ENCODE measurements around the gene LYRM4.
"Not testable (repeated sequence)": the region's sequence is repeated elsewhere in the genome, so short reads cannot be mapped to it uniquely, and the experiment has no call there.

Gene LYRM4

DNA sequence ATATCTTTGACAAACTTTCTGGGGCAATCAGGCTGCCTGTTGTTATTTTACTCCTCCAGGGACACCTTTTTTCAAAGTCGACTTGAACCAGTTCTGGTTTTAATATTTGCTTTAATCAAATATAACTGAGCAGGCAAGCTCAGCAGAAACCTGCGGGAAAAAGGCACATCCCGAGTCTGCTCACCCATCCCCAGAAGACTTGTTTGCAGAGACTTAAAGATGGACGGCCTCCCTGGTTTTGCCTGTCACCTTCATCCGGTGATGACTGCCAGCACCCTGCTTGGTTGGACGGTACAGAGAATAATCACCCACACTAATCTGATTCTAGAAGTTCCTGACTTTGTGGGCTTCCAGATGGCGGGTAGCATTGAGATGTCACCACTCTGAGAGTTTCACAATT, 138.8 kb downstream of the LYRM4 start:
- DNase-seq (ENCODE audit: low read depth) = no peak

DNA sequence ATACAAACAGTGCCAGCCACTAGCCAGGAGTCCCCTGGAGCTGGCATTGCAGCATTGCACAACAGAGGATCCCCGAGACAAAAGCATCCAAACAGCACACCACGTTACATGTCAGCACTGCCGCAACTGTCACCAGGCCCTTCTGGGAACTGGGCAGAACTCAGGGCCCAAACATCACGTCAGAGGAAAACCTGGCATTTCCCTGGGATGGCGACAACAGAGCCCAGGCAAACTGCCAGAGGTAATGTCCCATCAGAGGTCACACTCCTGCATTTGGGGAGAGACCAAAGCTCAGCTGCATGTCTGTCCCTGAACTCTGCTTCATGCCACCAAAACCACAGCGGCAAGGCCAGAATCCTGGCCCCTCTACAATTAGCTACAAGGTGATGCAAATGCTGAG, 139.3 kb downstream of the LYRM4 start:
- no peak for DNase-seq (ENCODE audit: low read depth)

DNA sequence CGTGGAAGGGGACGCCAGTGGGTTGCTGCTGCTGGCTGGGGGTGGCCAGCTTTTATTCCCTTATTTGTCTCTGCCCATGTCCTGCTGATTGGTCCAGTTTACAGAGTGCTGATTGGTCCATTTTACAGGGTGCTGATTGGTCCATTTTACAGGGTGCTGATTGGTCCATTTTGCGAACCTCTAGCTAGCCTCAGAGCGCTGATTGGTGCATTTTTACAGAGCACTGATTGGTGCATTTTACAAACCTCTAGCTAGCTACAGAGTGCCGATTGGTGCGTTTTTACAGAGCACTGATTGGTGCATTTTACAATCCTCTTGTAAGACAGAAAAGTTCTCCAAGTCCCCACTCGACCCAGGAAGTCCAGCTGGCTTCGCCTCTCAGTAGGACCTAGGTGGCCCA, 140.2 kb downstream of the LYRM4 start:
- DNase-seq (ENCODE audit: low read depth) = not testable (repeated sequence)

DNA sequence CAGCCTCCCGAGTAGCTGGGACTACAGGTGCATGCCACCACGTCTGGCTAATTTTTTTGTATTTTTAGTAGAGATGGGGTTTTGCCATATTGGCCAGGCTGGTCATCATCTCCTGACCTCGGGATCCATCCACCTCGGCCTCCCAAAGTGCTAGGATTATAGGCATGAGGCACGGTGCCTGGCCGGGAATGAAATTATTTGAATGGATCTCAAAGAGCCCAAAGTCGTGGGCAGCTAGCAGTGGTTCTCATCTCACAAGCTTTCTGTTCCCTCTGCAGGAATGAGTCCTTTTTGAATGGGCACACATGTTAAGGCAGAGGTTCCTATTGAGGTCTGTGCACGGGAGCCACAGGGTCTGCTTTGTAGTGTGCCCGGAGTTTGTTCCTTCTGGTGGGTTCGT, 140.7 kb downstream of the LYRM4 start:
- no peak for DNase-seq (ENCODE audit: low read depth)

DNA sequence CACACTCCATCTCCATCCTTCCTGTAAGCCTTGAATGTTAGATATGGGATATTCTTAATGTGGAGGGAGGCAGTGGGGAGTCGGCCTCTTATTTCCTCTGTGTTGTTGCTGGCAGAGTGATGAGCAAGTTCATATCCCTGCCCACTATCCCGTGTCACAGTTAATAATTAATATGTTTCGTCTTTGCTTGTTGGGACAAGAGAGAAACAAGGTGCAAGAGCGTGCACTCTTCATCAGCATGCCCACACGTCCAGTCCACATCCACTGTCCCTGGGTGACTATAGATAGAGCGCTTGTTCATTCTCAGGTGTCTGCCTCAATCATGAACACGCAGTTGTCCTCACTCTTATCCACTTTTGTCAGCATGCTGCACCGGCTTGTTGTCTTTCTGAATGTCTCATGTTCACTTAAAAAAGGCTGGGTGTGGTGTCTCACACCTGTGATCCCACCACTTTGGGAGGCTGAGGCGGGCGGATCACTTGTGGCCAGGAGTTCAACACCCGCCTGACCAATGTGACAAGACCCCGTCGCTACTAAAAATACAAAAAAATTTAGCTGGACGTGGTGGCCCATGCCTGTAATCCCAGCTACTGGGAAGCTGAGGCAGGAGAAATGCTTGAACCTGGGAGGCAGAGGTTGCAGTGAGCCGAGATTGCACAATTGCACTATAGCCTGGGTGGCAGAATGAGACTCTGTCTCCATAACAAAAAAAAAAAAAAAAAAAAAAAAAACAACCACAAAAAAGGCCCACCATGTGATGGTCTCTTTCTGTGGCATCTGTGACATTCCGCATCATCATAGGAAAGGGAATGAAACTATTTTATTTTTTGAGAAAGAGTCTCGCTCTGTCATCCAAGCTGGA, 141.4 kb downstream of the LYRM4 start:
- DNase-seq (ENCODE audit: low read depth) = no peak

DNA sequence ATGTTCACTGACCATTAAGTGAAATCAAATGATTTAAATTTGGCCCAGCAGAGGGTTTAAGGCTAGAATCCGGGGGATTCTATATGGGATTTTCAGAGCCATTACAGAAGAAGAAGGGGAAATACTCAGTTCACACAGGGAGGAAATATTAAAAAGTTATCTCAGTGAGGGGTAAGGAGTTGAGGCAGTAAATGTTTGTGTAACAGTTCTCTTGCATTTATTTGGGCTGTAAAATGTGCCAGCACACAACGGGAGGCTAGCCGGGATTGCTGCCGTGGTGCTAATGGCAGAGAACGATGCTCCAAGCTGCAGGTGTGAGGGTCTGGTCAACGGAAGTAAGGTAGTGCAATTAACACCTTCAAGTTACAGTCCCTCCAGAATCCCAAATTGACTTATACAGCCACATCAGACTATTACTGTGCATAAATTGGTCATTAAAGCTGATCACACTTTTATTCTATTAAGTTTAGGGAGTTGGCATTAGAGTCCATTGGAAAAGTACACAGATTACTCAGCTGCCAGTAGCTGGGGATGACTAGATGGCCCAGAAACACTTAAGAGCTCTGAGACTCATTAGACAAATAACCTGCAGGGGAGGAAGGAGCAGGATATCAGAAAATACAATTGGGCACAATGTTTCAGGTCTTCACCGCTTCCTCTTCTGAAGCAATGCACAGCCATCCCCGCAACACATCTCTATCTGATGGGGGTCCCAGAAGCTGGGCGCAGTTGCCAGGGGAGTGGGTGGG, 144.3 kb downstream of the LYRM4 start:
- DNase-seq (ENCODE audit: low read depth) = no peak

DNA sequence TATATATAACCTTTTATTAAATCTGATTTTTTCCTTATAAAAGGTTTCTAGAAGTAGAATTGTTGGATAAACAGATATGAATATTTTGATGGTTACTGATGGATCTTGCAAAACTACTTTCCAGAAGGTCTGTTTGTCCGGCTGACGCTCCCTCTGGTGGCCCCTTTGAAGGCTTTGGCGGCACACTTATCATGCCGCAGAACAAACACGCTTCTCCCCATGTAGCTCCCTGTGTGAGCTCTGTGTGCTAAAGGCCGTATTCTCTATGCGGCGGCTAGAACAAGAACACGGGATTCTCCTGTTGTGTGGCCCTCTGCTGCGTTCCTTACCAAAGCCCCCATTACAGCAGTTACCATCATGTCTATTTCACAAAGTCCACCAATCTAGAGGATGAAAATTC, 145.6 kb downstream of the LYRM4 start:
- DNase-seq (ENCODE audit: low read depth) = no peak

DNA sequence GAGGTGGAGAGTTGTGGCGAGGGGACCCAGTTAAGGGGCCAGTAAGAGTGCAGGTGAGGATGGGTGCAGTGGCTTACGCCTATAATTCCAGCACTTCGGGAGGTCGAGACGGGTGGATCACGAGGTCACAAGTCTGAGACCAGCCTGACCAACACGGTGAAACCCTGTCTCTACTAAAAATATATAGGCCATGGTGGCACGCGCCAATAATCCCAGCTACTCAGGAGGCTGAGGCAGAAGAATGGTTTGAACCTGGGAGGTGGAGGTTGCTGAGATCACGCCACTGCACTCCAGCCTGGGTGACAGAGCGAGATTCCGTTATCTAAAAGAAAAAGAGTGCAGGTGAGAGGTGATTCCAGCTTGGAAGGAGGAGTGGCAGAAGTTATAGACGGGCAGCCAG, 147.7 kb downstream of the LYRM4 start:
- no peak for DNase-seq (ENCODE audit: low read depth)

DNA sequence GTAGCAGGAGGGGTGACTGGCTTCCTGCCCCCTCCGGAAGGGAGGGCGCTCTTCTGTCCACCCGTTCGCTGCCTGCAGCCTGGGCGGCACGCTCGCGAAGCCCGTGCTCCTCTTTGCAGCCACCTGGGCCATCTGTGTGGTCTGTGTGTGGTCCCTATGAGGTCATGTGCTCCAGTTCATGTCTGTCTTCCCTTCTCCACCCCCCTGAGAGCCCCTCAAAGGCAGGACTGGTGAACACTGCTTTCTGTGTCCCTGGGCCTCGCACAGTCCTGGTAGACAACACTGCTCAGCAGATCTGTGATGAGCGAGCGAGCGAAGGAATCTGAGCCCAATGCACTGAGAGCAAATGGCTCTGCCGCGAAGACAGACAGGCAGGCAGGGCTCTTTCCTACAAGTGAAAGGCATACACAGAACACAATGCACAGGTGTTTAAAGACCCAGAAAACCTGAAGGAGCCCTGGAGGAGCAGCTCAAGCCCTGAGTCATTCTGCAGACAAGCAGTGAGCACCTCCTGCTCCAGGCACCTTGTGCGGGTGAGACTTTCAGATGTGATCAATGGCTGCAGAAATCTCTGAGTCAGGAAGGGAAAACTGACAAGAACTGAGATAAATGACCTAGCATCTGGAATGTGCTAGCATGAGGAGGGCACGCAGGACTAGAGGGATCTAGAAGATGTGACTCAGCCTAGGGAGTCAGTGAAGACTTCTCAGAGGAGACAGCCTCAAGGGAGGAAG, 148.5 kb downstream of the LYRM4 start:
- DNase-seq (ENCODE audit: low read depth) = no peak

DNA sequence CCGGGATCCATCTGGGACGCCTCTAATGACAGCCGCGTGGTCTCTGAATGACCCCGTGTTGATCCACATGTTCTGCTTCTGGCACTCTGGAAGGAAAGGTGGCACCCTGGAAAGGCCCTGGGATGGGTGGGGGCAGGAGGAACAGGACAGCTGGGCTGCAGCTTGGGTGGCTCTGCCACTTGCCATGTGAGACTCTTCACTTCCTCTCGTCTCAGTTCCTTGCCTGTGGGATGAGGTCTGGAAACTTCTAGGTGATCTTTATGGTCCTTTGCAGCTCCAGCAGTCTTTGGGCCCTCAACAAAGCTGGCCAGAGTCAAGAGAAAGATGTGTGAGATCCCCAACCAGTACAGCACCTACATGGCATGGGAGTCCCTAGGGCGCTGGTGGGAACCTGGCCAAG, 149.1 kb downstream of the LYRM4 start:
- DNase-seq (ENCODE audit: low read depth) = no peak

DNA sequence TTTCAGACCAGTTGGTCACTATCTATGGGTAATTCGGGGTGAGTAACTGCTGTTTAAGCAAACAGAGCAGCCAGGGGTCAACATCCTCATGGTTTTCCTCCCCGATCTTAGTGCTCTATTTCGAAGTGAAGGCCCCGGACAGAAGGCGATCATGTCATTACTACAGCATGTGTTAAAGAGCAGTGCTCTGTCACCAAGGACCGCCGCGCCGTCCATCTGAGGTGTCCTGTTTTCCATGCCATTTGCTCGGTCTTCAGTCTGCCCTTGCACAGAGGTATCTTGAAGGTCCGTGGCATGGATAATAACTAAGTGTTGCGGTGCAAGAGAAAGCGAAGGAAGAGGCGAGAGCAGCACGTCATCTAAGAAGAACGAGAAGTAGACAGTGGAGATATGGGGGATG, 150.5 kb downstream of the LYRM4 start:
- no peak for DNase-seq (ENCODE audit: low read depth)

DNA sequence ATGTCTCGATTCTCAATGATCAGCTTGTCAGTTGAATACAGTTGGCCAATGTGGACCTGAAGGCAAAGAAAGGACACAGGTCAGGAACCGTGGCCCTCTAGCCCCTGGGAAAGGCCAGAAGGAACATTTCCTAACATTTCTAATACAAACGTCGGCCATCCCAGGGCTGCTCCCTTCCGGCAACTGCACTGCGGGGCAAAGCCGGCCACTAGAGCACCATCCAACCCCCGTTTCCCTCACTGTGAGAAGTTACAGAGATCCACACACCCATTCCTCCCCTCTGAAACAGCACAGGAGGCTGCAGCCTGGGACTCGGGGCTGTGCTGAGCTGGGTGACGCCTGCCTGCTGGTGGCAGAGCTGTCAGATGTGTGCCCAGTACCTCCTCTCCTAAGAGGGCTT, 151.3 kb downstream of the LYRM4 start:
- DNase-seq (ENCODE audit: low read depth) = no peak

DNA sequence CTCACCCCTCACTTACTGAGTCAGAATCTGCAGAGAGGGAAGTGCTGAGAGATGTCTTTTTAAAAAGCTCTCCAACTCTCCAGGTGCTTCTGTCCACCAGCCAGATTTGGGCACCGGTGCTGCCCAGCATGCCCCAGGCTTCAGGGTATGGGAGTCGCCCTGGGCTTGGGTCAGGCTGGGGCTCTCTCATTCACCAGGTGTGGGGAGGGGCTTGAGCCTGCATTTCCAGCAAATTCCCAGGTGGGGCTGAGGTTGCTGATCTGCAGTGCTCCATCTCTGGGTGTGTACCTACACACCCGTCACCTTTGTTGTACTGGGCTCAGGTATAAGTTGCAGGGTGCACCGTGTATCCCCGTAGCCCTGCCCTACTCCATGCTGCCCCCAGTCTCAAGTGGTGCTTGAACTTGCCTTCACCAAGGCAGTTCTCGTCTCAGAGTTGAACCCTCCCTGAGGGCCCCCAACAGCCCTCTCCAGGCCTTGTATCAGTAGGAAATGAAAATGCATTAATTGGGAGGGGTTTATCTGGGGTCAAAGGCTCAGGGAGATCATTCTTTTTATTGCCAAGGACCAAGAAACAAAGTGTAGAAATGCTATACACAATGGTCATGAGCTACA, 152.1 kb downstream of the LYRM4 start:
- DNase-seq (ENCODE audit: low read depth) = no peak

DNA sequence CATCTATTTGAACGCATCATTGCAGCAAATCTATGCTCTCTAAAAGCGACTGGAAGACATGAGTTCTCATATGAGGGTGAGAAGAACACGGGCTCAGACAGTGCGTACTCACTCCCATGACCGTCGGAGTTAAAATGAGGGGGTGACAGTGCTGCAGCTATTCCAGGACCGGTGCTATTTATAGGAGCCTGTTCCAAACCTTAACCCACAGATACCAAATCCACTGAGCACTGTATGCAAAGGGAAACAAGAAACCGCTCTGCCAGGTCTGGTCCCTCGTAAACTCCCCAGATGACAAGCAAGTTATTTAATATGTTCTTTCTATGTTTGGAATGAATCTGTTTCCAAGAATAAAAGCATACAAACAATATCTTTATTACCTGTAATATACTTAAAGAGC, 152.7 kb downstream of the LYRM4 start:
- no peak for DNase-seq (ENCODE audit: low read depth)

DNA sequence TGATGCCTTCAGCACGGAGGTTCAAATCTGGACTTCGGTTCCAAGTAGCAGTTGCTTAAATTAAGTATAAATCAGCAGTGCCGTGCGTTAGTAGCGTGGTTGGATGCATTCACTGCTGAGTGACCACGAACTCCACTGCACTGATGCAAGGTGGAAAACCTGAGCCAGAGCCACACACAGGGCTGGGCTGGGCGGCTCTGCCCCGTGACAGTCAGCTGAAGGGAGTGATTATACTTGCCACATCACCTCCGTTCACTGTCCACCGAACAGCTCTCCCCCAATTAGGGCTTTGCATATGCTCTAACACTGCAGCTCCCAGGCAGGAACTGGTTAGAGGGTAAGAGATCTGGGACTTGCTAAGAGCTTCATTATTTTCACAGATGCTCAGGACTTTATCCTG, 153.4 kb downstream of the LYRM4 start:
- no peak for DNase-seq (ENCODE audit: low read depth)

DNA sequence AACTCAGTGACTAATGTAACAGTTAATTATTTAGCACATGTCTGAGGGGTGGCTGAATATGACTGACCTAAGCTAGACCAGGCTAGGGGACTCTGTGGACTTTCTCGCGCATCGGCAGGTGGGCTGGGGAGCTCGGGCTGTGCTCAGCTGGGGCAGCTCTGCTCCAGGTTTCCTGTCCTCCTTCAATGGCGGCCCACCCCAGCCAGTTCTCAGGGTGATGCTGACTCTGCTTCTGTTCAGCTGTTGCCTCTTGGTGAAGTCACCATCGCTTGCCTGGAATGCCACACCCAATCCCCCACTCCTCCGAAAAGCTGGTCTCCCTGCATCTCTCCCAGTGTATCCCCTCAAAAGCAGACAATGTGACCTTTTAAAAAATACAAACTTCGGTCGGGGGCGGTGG, 155.6 kb downstream of the LYRM4 start:
- DNase-seq (ENCODE audit: low read depth) = no peak

DNA sequence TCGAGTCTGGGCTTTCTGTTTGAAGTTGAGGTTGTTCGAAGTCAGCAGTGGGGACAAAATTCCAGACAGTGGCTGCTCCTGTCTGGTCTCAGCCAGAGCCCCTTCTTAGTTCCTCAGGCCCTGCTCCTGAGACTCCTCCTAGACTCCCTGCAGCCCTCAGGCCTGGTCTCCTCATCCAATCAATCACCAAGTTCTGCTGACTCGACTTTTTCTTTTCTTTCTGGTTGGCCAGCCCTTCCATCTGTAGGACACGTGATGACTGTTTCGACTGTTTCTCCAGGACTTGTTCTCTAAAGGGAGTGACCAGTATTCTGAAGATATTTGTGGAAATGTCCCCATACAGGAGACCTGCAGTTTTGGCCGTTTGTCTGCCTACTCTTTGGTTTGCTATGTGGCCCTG, 156.1 kb downstream of the LYRM4 start:
- no peak for DNase-seq (ENCODE audit: low read depth)

DNA sequence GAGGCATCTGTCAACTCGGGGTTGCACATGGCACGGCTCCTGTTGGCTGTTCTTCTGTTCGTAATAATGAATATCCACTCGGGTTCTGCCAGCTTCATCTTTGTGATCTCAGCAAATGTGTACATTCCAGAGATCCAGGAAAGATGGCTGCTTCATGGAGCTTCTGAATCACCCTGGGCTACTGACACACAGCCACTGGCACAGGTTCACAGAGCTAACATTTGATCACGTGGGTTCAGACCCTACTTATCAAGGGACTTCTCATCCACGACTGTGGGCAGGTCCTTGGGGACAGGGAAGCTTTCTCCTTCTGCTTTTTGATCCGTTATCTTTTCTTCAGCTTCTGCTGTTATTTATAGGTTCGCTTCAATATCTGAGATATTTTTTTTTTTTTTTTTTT, 157.5 kb downstream of the LYRM4 start:
- no peak for DNase-seq (ENCODE audit: low read depth)

DNA sequence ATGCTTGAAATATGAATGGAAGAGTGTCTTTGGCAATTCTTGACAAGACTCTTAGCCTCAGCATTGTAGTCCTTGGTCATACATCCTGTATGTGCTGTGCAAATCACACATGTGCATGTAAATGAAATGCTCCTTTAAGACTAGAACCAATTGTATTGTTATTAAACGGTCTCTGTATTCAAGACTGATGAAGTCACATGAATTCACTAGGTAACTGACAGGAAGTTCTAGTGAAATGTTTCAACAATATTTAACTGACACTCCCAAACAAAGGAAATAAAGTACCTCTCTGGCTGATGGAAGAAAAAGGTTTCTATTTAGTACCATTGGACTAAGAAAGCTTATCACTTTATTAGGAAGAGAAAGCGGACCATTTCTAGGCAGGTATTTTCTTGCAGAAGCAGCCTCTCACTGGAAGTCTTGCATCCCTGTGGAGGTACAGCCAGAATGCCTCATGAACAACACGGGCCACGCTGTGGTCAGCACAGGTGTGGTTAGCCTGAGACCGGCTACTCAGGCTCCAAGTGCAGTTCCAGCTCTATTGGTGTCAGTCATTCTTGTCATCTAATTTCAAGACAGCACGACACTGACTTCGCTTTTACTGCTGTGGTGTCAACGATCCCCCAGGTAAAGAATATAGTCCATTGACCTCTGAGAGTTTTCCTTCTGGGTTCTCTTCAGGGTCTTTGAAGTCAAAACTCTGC, 158.3 kb downstream of the LYRM4 start:
- no peak for DNase-seq (ENCODE audit: low read depth)

DNA sequence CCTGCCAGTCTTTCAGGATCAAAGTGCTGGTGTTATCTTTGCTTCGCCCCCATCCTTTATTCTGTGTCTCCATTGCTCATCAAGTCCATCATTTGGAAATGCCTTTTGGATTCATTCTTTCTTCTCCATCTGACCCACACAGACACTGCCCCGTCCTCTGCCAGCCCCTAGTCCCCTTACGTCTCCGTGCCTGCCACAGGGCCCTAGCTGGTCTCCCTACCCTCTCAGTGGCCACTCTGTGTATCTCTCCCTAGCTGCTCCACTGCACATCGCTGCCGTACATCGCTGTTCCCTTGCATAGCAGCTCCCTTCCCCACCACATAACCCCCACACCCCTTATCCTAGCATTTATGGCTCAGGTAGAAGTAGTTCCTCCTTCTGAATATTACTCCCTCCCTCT, 159.9 kb downstream of the LYRM4 start:
- DNase-seq (ENCODE audit: low read depth) = no peak

DNA sequence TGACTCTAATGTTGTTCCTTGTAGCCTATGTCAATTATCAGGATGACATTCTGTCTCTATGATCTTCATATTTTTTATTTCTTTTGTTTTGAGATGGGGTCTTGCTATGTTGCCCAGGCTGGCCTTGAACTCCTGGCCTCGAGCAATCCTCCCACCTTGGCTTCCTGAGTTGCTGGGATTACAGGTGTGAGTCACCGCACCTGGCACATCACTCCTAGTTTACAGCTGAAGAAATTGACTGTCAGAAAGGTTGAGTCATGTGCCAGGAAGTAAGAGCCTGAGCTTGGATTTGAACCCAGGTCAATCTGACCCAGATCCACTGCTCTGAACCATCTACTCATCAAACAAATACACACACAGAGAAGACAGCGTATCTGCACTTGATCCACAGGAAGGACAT, 161.2 kb downstream of the LYRM4 start:
- DNase-seq (ENCODE audit: low read depth) = no peak

All from stimulated activated CD8-positive, alpha-beta memory T cell treated with anti-CD3 and anti-CD28 coated beads, Interleukin-15, amount 100 ng/mL, for 1 hour (primary cell).